IMR-90 (cell line): Measurements from ENCODE around the gene CCNK. TPM values are rescaled to one million over a fixed set of nuclear protein-coding genes. Genes with fewer than 3 reads are reported as not detected.

Source experiments
- ATAC-seq: fragments of 200-7000 bp; cut with Tn5 transposase; 2 replicates; pipeline ENCODE4 v1.9.1; 2020; ENCODE audit warnings: low read depth, mild to moderate bottlenecking, moderate library complexity
- BruUV-seq: library from RNA; stranded (reverse); fragments of 400-500 nt; replicated peaks from 2 replicates; lab custom pipeline; 2021; lab: Mats Ljungman, UMichigan
- CTCF ChIA-PET: fragments of 300-600 bp; formaldehyde crosslinking; extraction: SDS; loops from one replicate; lab custom pipeline; 2021; ENCODE audit warnings: antibody characterized with exemption; lab: Yijun Ruan, JAX
- POLR2A ChIA-PET: fragments of 300-600 bp; sonication (Branson Sonifier 250); formaldehyde crosslinking; loops from one replicate; lab custom pipeline; 2022; ENCODE audit warnings: antibody characterized with exemption; ENCODE audit not compliant: unreplicated experiment; lab: Charles Lee
- DNase-seq: peaks from one replicate; pipeline ENCODE4 v3.0.0; 2013
- H2AFZ ChIP-seq: replicated peaks from 2 replicates; pipeline ENCODE3; 2013; ENCODE audit warnings: low read length, mild to moderate bottlenecking; ENCODE audit not compliant: poor library complexity
- H2AK5ac ChIP-seq: 2 replicates; pipeline ENCODE4 v1.6.1; 2013; ENCODE audit warnings: low read depth, low read length, inconsistent platforms
- H2AK9ac ChIP-seq: replicated peaks from 2 replicates; pipeline ENCODE3; 2013; ENCODE audit warnings: mild to moderate bottlenecking, low read depth, low read length, moderate library complexity; ENCODE audit not compliant: poor library complexity
- H2BK120ac ChIP-seq: 2 replicates; pipeline ENCODE4 v1.6.1; 2013; ENCODE audit warnings: low read depth, low read length, inconsistent platforms
- H2BK15ac ChIP-seq: 3 replicates; pipeline ENCODE4 v1.6.1; 2013; ENCODE audit warnings: low read depth, low read length, inconsistent platforms
- H2BK20ac ChIP-seq: 2 replicates; pipeline ENCODE4 v1.6.1; 2013; ENCODE audit warnings: low read depth, mild to moderate bottlenecking, inconsistent platforms, low read length, moderate library complexity
- H2BK5ac ChIP-seq: 2 replicates; pipeline ENCODE4 v1.6.1; 2013; ENCODE audit warnings: mild to moderate bottlenecking, low read depth, low read length, inconsistent platforms; ENCODE audit not compliant: poor library complexity, severe bottlenecking
- H3K14ac ChIP-seq: replicated peaks from 2 replicates; pipeline ENCODE4 v1.6.1; 2013; ENCODE audit warnings: low read depth, low read length, inconsistent platforms
- H3K18ac ChIP-seq: 2 replicates; pipeline ENCODE4 v1.6.1; 2013; ENCODE audit warnings: low read depth, low read length, control low read depth
- H3K23ac ChIP-seq: 2 replicates; pipeline ENCODE4 v1.6.1; 2013; ENCODE audit warnings: low read depth, low read length, inconsistent platforms
- H3K27ac ChIP-seq: 2 replicates; pipeline ENCODE4 v1.5.1; 2013; ENCODE audit warnings: mild to moderate bottlenecking, control low read depth, low read length; ENCODE audit not compliant: insufficient read depth
- H3K27me3 ChIP-seq: 2 replicates; pipeline ENCODE4 v1.6.1; 2013; ENCODE audit warnings: low read length; ENCODE audit not compliant: control insufficient read depth, insufficient read depth
- H3K36me3 ChIP-seq: 2 replicates; pipeline ENCODE4 v1.6.1; 2013; ENCODE audit warnings: low read length, mixed read lengths; ENCODE audit not compliant: control insufficient read depth, insufficient read depth
- H3K4ac ChIP-seq: 2 replicates; pipeline ENCODE4 v1.6.1; 2013; ENCODE audit warnings: low read depth, low read length, inconsistent platforms
- H3K4me1 ChIP-seq: 2 replicates; pipeline ENCODE4 v1.6.1; 2013; ENCODE audit warnings: low read length, mixed read lengths; ENCODE audit not compliant: control insufficient read depth, insufficient read depth
- H3K4me2 ChIP-seq: 2 replicates; pipeline ENCODE4 v1.6.1; 2013; ENCODE audit warnings: low read depth, mild to moderate bottlenecking, control low read depth, low read length, moderate library complexity
- H3K4me3 ChIP-seq: 2 replicates; pipeline ENCODE4 v1.5.1; 2013; ENCODE audit warnings: low read depth, mild to moderate bottlenecking, control low read depth, low read length, moderate library complexity; ENCODE audit not compliant: insufficient read depth
- H3K56ac ChIP-seq: 2 replicates; pipeline ENCODE4 v1.6.1; 2013; ENCODE audit warnings: low read length, inconsistent platforms; ENCODE audit not compliant: insufficient read depth; ENCODE audit errors: extremely low read depth
- H3K79me1 ChIP-seq, 2 experiments: 2 replicates each; pipeline ENCODE4 v1.6.1; 2013; ENCODE audit warnings: low read length in 2 of 2, inconsistent platforms in 1 of 2, low read depth in 1 of 2
- H3K9ac ChIP-seq: 2 replicates; pipeline ENCODE4 v1.6.1; 2013; ENCODE audit warnings: low read depth, low read length, control low read depth
- H3K9me1 ChIP-seq: 2 replicates; pipeline ENCODE4 v1.6.1; 2013; ENCODE audit warnings: low read length, inconsistent platforms; ENCODE audit not compliant: insufficient read depth
- H3K9me3 ChIP-seq: 2 replicates; pipeline ENCODE4 v1.6.1; 2013; ENCODE audit warnings: low read length; ENCODE audit not compliant: control insufficient read depth, insufficient read depth
- H4K20me1 ChIP-seq: 2 replicates; pipeline ENCODE4 v1.6.1; 2013; ENCODE audit warnings: low read length, inconsistent platforms; ENCODE audit not compliant: insufficient read depth
- H4K5ac ChIP-seq: 2 replicates; pipeline ENCODE4 v1.6.1; 2013; ENCODE audit warnings: mild to moderate bottlenecking, low read depth, low read length, control low read depth
- H4K8ac ChIP-seq, 2 experiments: 2 replicates each; pipeline ENCODE4 v1.6.1; 2013; ENCODE audit warnings: low read depth in 2 of 2, low read length in 2 of 2, control low read depth in 1 of 2, inconsistent platforms in 1 of 2
- H4K91ac ChIP-seq: 2 replicates; pipeline ENCODE4 v1.6.1; 2013; ENCODE audit warnings: low read depth, low read length, inconsistent platforms; ENCODE audit not compliant: insufficient read depth
- BHLHE40 ChIP-seq: fragments of 150-350 bp; IDR thresholded peaks from 2 replicates; pipeline ENCODE4 v1.6.1; 2016; ENCODE audit warnings: mild to moderate bottlenecking, low read depth, low read length
- CEBPB ChIP-seq: IDR thresholded peaks from 2 replicates; pipeline ENCODE4 v1.6.1; 2012; ENCODE audit warnings: low read depth, low read length, improper control_type of control experiment
- CHD1 ChIP-seq: IDR thresholded peaks from 2 replicates; pipeline ENCODE4 v1.6.1; 2012; ENCODE audit warnings: low read depth, low read length, improper control_type of control experiment
- CTCF ChIP-seq: conservative IDR thresholded peaks from 2 replicates; pipeline ENCODE4 v1.5.1; 2012; ENCODE audit warnings: mild to moderate bottlenecking, low read depth, low read length, improper control_type of control experiment
- ELK1 ChIP-seq: fragments of 150-350 bp; IDR thresholded peaks from 2 replicates; pipeline ENCODE4 v1.6.1; 2016; ENCODE audit warnings: low read depth, mild to moderate bottlenecking, low read length, moderate library complexity, borderline replicate concordance
- FOS ChIP-seq: fragments of 150-350 bp; IDR thresholded peaks from 2 replicates; pipeline ENCODE4 v1.6.1; 2016; ENCODE audit warnings: low read depth, low read length
- MAFK ChIP-seq: IDR thresholded peaks from 2 replicates; pipeline ENCODE4 v1.6.1; 2012; ENCODE audit warnings: low read depth, low read length, improper control_type of control experiment
- MAZ ChIP-seq: IDR thresholded peaks from 2 replicates; pipeline ENCODE4 v1.6.1; 2012; ENCODE audit warnings: low read depth, mild to moderate bottlenecking, low read length, improper control_type of control experiment, moderate library complexity, borderline replicate concordance
- MXI1 ChIP-seq: IDR thresholded peaks from 2 replicates; pipeline ENCODE4 v1.6.1; 2012; ENCODE audit warnings: low read depth, mild to moderate bottlenecking, low read length, moderate library complexity, borderline replicate concordance
- NFE2L2 ChIP-seq: fragments of 150-350 bp; IDR thresholded peaks from 2 replicates; pipeline ENCODE4 v1.6.1; 2016; ENCODE audit warnings: low read depth, mild to moderate bottlenecking, low read length
- POLR2A ChIP-seq: IDR thresholded peaks from 2 replicates; pipeline ENCODE4 v1.6.1; 2012; ENCODE audit warnings: mild to moderate bottlenecking, low read depth, low read length
- RAD21 ChIP-seq: IDR thresholded peaks from 2 replicates; pipeline ENCODE4 v1.6.1; 2012; ENCODE audit warnings: low read length, improper control_type of control experiment
- RCOR1 ChIP-seq: IDR thresholded peaks from 2 replicates; pipeline ENCODE4 v1.6.1; 2012; ENCODE audit warnings: mild to moderate bottlenecking, low read length, improper control_type of control experiment; ENCODE audit not compliant: insufficient replicate concordance
- RFX5 ChIP-seq: IDR thresholded peaks from 2 replicates; pipeline ENCODE4 v1.8.0; 2012; ENCODE audit warnings: low read depth, mild to moderate bottlenecking, low read length, moderate library complexity
- SMC3 ChIP-seq: fragments of 150-350 bp; IDR thresholded peaks from 2 replicates; pipeline ENCODE4 v1.6.1; 2016; ENCODE audit warnings: low read depth, mild to moderate bottlenecking, antibody characterized with exemption, low read length, moderate library complexity
- USF2 ChIP-seq: fragments of 150-350 bp; IDR thresholded peaks from 2 replicates; pipeline ENCODE4 v1.6.1; 2017; ENCODE audit warnings: mild to moderate bottlenecking, antibody characterized with exemption, low read length, low read depth
- WGBS, 2 experiments: methylation state at CpG; one replicate each; pipeline versions ENCODE4 v1.1.5 to v1.1.7; 2013; ENCODE audit warnings: missing lambda C conversion rate in 2 of 2; ENCODE audit not compliant: insufficient read length in 1 of 2; ENCODE audit errors: extremely low coverage in 2 of 2; 5-methylcytosine and 5-hydroxymethylcytosine counted together
- dilution Hi-C: fragments of 300-500 bp; cut with HindIII; formaldehyde crosslinking; loops from one replicate; pipeline ENCODE4 v1.14.3; 2018; ENCODE audit warnings: low sequenced_read_pairs; ENCODE audit not compliant: unreplicated experiment
- in situ Hi-C: fragments of 300-500 bp; cut with MboI; formaldehyde crosslinking; loops from 3 replicates; pipeline ENCODE4 v1.14.3; 2019; ENCODE audit warnings: low sequenced_read_pairs, inconsistent platforms, mixed read lengths
- intact Hi-C: fragments of 100-400 bp; cut with micrococcal nuclease; formaldehyde crosslinking; loops from 2 replicates; pipeline ENCODE4 v1.10.0; 2022
- polyA plus RNA-seq, 3 experiments: library from polyadenylated mRNA; depleted of rRNA; stranded (reverse); fragments of >200 nt; gene quantifications; 2 replicates each; pipeline ENCODE4 v1.2.3, GENCODE V29; 2012; ENCODE audit warnings: low replicate concordance in 1 of 3
- total RNA-seq: library from RNA; depleted of rRNA; stranded (reverse); fragments of >200 nt; gene quantifications from 2 replicates; pipeline ENCODE4 v1.2.3, GENCODE V29; 2012

Gene CCNK
- total and polyA plus RNA-seq, 2 of the 4 experiments (the other 2 are of a cell fraction) = 18.8 to 38.3 TPM

GRCh38 chr14:99513183-99513694, 32.0 kb downstream of the CCNK start:
- Histone ChIP-seq H2BK15ac (no peak overlapping the region), H3K14ac (no peak overlapping the region), H4K8ac (no peak overlapping the region), H3K9me1 (peaks cover 4% of the 10 kb centered on the region; the same call in 1 of the 2 replicates), H3K56ac (no peak overlapping the region), H2BK5ac (no peak overlapping the region), H4K20me1 (peaks cover 45% of the 10 kb centered on the region), H4K5ac (no peak overlapping the region), H3K23ac (no peak overlapping the region), H2AFZ (no peak overlapping the region), H3K79me1 (peaks cover 6 to 57% of the 10 kb centered on the region in 2 experiments), H2BK20ac (no peak overlapping the region), H3K4ac (no peak overlapping the region), H3K4me2 (no peak overlapping the region), H2AK5ac (no peak overlapping the region), H3K18ac (no peak overlapping the region), H3K36me3 (peaks cover 38% of the 10 kb centered on the region), H3K9me3 (no peaks in the 10 kb centered on the region), H3K4me1 (peaks cover 15% of the 10 kb centered on the region), H3K4me3 (no peak overlapping the region), H4K91ac (no peak overlapping the region), H2AK9ac (no peak overlapping the region), H2BK120ac (no peak overlapping the region), H3K9ac (no peak overlapping the region), H3K27me3 (no peaks in the 10 kb centered on the region), H3K27ac (no peak overlapping the region)
- no peak for ATAC-seq
- intact Hi-C loops (no loop called here), dilution Hi-C loops (no loop called here), in situ Hi-C loops (loop anchor here (5.0 kb wide), 1 partner anchor 369 kb away; no protein-coding TSS in a partner anchor)
- DNase-seq = no peak
- WGBS, 2 experiments = 91% methylated on average over 4 of the region's 15 CpGs; no CpG with 5 or more reads in 1 of the 2 experiments
- CTCF ChIA-PET = no interaction called here
- BruUV-seq = no TSS peak
- POLR2A ChIA-PET = no interaction called here
- no peak for TF ChIP-seq MXI1
- TF ChIP-seq MAFK = no peak
- TF ChIP-seq SMC3 = no peak
- TF ChIP-seq RFX5 = no peak
- no peak for TF ChIP-seq FOS
- no peak for TF ChIP-seq NFE2L2
- no peak for TF ChIP-seq ELK1
- TF ChIP-seq POLR2A = no peak
- TF ChIP-seq RAD21 = no peak
- TF ChIP-seq CEBPB = no peak
- TF ChIP-seq MAZ = no peak
- no peak for TF ChIP-seq USF2
- no peak for TF ChIP-seq BHLHE40
- no peak for TF ChIP-seq CTCF
- no peak for TF ChIP-seq RCOR1
- TF ChIP-seq CHD1 = no peak
